GM12892 (cell line): ENCODE measurements around the gene UBP1.

Experiments
- DNase-seq: peaks from one replicate; pipeline ENCODE4 v3.0.0; 2011; ENCODE audit not compliant: insufficient read length
- FAIRE-seq: peaks from 2 replicates; lab custom pipeline; 2011; peaks lifted over from hg19 to GRCh38; lab: Jason Lieb, UNC
- POLR2A ChIP-seq: IDR thresholded peaks from 2 replicates; pipeline ENCODE4 v1.6.1; 2011; ENCODE audit warnings: low read depth, low read length, control low read depth
- POLR2AphosphoS5 ChIP-seq: IDR thresholded peaks from 2 replicates; pipeline ENCODE4 v1.6.1; 2011; ENCODE audit warnings: low read depth, low read length, control low read depth
- TAF1 ChIP-seq: IDR thresholded peaks from 2 replicates; pipeline ENCODE4 v1.6.1; 2011; ENCODE audit warnings: low read depth, mild to moderate bottlenecking, control low read depth, low read length, borderline replicate concordance

UBP1 gene

DNA sequence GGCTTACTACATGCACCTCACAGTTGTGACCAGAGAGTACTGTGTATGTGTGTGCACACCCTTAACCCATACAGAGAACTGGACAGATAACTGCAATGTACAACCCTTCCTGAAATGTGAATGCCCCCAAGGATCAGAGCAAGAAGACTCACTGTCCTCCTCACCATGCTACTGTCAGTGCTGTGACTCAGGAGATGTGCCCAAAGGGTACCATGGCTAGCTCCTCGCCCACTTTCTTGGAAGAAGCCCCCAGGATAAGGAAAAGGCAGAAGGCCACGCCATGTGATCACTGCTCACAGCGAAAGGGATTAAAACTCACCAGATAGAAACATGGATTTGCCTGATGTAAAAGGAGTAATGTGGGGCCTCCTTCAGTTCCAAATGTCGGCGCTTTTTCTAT is 41.8 kb downstream of the UBP1 start:
- no peak for TF ChIP-seq TAF1
- TF ChIP-seq POLR2AphosphoS5: no peak
- TF ChIP-seq POLR2A: no peak
- FAIRE-seq: no peak
- no peak for DNase-seq

- TF ChIP-seq TAF1 (no peak), POLR2A (no peak), POLR2AphosphoS5 (no peak)
- DNase-seq: no peak
- no peak for FAIRE-seq
Measured at GRCh38 chr3:33395900-33396299, 44.3 kb downstream of the UBP1 start.

- TF ChIP-seq POLR2AphosphoS5 (no peak), TAF1 (no peak), POLR2A (no peak)
- FAIRE-seq (no peak), DNase-seq (no peak)
Measured at GRCh38 chr3:33394403-33395054, 45.7 kb downstream of the UBP1 start.

- FAIRE-seq: no peak
- TF ChIP-seq TAF1: no peak
- no peak for TF ChIP-seq POLR2A
- TF ChIP-seq POLR2AphosphoS5: no peak
- no peak for DNase-seq
Measured at GRCh38 chr3:33392703-33393125, 47.5 kb downstream of the UBP1 start.

DNA sequence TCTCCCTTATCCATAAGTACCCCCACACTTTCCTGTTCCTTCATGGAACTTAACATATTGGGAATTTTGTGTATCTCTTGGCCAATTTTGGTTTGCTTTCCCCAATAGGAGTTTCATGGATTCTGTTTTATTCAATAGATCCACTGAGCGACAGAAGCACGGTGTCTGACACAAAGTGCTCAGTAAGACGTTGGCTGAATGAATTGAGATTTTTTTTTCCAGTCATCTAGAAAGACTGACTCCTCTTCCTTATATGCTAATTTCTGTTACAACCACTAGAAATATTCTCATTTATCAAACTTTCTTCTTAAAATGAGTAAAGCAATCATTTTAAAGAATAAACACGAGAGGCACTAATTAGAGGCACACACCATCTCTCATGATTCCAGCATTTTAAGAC is 48.1 kb downstream of the UBP1 start:
- TF ChIP-seq POLR2A: no peak
- no peak for TF ChIP-seq POLR2AphosphoS5
- TF ChIP-seq TAF1: no peak
- no peak for DNase-seq
- FAIRE-seq: no peak

GRCh38 chr3:33391255-33391995 is 48.8 kb downstream of the UBP1 start:
- no peak for TF ChIP-seq POLR2AphosphoS5
- no peak for TF ChIP-seq POLR2A
- no peak for TF ChIP-seq TAF1
- FAIRE-seq (no peak), DNase-seq (no peak)

GRCh38 chr3:33389908-33390307 is 50.3 kb downstream of the UBP1 start:
- no peak for TF ChIP-seq TAF1
- TF ChIP-seq POLR2A: no peak
- TF ChIP-seq POLR2AphosphoS5: no peak
- FAIRE-seq (no peak), DNase-seq (no peak)

- no peak for FAIRE-seq
- DNase-seq: no peak
- no peak for TF ChIP-seq TAF1
- no peak for TF ChIP-seq POLR2AphosphoS5
- TF ChIP-seq POLR2A: no peak
Measured at GRCh38 chr3:33388374-33389100, 51.7 kb downstream of the UBP1 start.

DNA sequence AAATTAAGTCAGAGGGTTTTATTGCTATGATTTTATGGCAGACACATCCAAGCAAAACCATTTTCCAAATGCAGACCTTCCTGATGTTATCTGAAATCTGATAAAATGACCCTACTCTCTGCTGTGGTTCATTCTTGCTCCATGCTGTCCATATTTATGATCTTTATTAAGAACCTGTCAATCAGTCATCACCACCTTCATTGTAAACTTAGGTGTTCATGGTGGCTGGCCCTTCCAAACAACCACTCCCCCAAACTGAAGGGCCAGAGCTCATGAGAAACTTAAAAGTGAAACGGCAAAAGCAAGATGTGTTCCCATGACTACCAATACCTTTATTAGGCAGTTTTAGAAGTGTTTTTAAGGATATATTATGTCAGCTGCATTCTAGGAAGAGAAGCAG is 53.6 kb downstream of the UBP1 start:
- FAIRE-seq (no peak), DNase-seq (no peak)
- TF ChIP-seq TAF1: no peak
- TF ChIP-seq POLR2AphosphoS5: no peak
- no peak for TF ChIP-seq POLR2A

GRCh38 chr3:33385423-33385822 is 54.8 kb downstream of the UBP1 start:
- FAIRE-seq (no peak), DNase-seq (no peak)
- TF ChIP-seq TAF1 (no peak), POLR2AphosphoS5 (no peak), POLR2A (no peak)

- DNase-seq (no peak), FAIRE-seq (no peak)
- TF ChIP-seq POLR2AphosphoS5: no peak
- TF ChIP-seq POLR2A: no peak
- no peak for TF ChIP-seq TAF1
Measured at GRCh38 chr3:33383951-33384350, 56.3 kb downstream of the UBP1 start.

DNA sequence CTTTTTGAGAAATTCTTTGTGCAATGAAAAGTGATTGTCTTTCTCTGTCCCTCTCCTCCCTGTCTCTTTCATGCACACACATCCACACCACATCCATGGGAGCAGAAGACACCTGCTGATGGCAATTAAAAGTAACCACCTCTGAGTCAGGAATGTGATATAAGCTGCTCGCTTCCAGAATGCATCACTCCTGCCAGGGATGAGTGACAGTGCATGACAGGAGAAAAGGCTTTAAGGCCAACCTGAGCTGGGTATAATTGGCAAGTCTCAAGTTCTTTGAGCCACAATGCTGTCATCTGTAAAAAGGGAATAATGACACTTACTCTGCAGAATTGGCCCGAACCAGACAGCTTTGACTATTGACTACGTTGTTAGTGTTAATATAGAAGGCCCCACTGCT is 59.6 kb downstream of the UBP1 start:
- FAIRE-seq (no peak), DNase-seq (no peak)
- TF ChIP-seq POLR2A: no peak
- no peak for TF ChIP-seq TAF1
- no peak for TF ChIP-seq POLR2AphosphoS5
